SU-DHL-6 (cell line): ENCODE results near the gene NXN.

Source experiments
- H2AFZ ChIP-seq: fragments of 200-600 bp; sonication (generic); 2 replicates; pipeline ENCODE4 v1.6.1; 2014; ENCODE audit warnings: low read depth, mild to moderate bottlenecking, moderate library complexity, mixed read lengths, antibody characterized with exemption, low read length; ENCODE audit not compliant: severe bottlenecking
- H3F3A ChIP-seq: fragments of 200-600 bp; shearing (Covaris generic); 2 replicates; pipeline ENCODE4 v1.6.0; 2016; ENCODE audit warnings: antibody characterized with exemption, mild to moderate bottlenecking; ENCODE audit not compliant: insufficient read depth
- H3K27ac ChIP-seq: fragments of 200-600 bp; sonication (generic); 2 replicates; pipeline ENCODE4 v1.5.1; 2016; ENCODE audit warnings: low read depth, mild to moderate bottlenecking, low read length, moderate library complexity, mixed read lengths
- H3K27me3 ChIP-seq: fragments of 200-600 bp; sonication (generic), shearing (Covaris generic); 2 replicates; pipeline ENCODE4 v1.6.0; 2014; ENCODE audit warnings: mild to moderate bottlenecking, low read length
- H3K36me3 ChIP-seq: fragments of 200-600 bp; sonication (generic); 2 replicates; pipeline ENCODE4 v1.6.1; 2014; ENCODE audit warnings: mild to moderate bottlenecking, low read length, mixed read lengths
- H3K4me2 ChIP-seq: fragments of 300-600, 200-600 bp; shearing (Covaris generic), sonication (generic); 2 replicates; pipeline ENCODE4 v1.6.0; 2014; ENCODE audit warnings: low read length, low read depth, mild to moderate bottlenecking; ENCODE audit not compliant: poor library complexity, severe bottlenecking
- H3K4me3 ChIP-seq: fragments of 200-600 bp; sonication (generic); 2 replicates; pipeline ENCODE4 v1.5.1; 2014; ENCODE audit warnings: antibody characterized with exemption, low read length, mild to moderate bottlenecking, mixed read lengths; ENCODE audit not compliant: insufficient read depth, poor library complexity, severe bottlenecking
- H3K79me2 ChIP-seq: fragments of 200-600 bp; sonication (generic); 2 replicates; pipeline ENCODE4 v1.6.1; 2014; ENCODE audit warnings: mild to moderate bottlenecking, low read length, moderate library complexity; ENCODE audit not compliant: insufficient read depth
- H3K9ac ChIP-seq: fragments of 200-600 bp; sonication (generic); 2 replicates; pipeline ENCODE4 v1.7.0; 2014; ENCODE audit warnings: mild to moderate bottlenecking, low read length
- H3K9me2 ChIP-seq: fragments of 200-600 bp; sonication (generic); replicated peaks from 2 replicates; pipeline ENCODE4 v1.6.1; 2014; ENCODE audit warnings: low read length; ENCODE audit not compliant: insufficient read depth
- H3K9me3 ChIP-seq: fragments of 200-600 bp; sonication (generic); 2 replicates; pipeline ENCODE4 v1.6.1; 2014; ENCODE audit warnings: low read length, mixed read lengths; ENCODE audit not compliant: insufficient read depth
- H4K20me1 ChIP-seq: fragments of 200-600 bp; sonication (generic); 2 replicates; pipeline ENCODE4 v1.6.1; 2014; ENCODE audit warnings: low read depth, mild to moderate bottlenecking, antibody characterized with exemption, low read length, moderate library complexity, mixed read lengths
- EZH2phosphoT487 ChIP-seq: fragments of 200-600 bp; sonication (generic), shearing (Covaris generic); conservative IDR thresholded peaks from 2 replicates; pipeline ENCODE4 v1.6.1; 2018; ENCODE audit warnings: mild to moderate bottlenecking, antibody characterized with exemption, low read length, moderate library complexity, mixed read lengths
- TF ChIP-seq, protein P1 (sequence below): fragments of 200-600 bp; sonication (generic); IDR thresholded peaks from one replicate; pipeline ENCODE4 v1.5.1; 2017; ENCODE audit warnings: antibody characterized with exemption, mild to moderate bottlenecking, low read length, moderate library complexity; ENCODE audit not compliant: insufficient read depth, poor library complexity, severe bottlenecking

The NXN gene

GRCh38 chr17:825216-825615 lies 154.4 kb downstream of the NXN start:
- H3K27ac ChIP-seq = no peak overlapping the region
- H3K4me3 ChIP-seq = no peak overlapping the region
- no peak overlapping the region for H3K9ac ChIP-seq
- H3K36me3 ChIP-seq = no peaks in the 10 kb centered on the region
- no peaks in the 10 kb centered on the region for H3K9me2 ChIP-seq
- TF ChIP-seq, protein P1, sequence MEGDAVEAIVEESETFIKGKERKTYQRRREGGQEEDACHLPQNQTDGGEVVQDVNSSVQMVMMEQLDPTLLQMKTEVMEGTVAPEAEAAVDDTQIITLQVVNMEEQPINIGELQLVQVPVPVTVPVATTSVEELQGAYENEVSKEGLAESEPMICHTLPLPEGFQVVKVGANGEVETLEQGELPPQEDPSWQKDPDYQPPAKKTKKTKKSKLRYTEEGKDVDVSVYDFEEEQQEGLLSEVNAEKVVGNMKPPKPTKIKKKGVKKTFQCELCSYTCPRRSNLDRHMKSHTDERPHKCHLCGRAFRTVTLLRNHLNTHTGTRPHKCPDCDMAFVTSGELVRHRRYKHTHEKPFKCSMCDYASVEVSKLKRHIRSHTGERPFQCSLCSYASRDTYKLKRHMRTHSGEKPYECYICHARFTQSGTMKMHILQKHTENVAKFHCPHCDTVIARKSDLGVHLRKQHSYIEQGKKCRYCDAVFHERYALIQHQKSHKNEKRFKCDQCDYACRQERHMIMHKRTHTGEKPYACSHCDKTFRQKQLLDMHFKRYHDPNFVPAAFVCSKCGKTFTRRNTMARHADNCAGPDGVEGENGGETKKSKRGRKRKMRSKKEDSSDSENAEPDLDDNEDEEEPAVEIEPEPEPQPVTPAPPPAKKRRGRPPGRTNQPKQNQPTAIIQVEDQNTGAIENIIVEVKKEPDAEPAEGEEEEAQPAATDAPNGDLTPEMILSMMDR = no peak
- TF ChIP-seq EZH2phosphoT487 = no peak
- no peaks in the 10 kb centered on the region for H3K79me2 ChIP-seq
- H4K20me1 ChIP-seq = no peaks in the 10 kb centered on the region
- H2AFZ ChIP-seq = no peak overlapping the region
- no peaks in the 10 kb centered on the region; the same call in 1 of the 2 replicates for H3K27me3 ChIP-seq
- no peaks in the 10 kb centered on the region for H3F3A ChIP-seq
- H3K9me3 ChIP-seq = no peaks in the 10 kb centered on the region
- H3K4me2 ChIP-seq = no peak overlapping the region

DNA sequence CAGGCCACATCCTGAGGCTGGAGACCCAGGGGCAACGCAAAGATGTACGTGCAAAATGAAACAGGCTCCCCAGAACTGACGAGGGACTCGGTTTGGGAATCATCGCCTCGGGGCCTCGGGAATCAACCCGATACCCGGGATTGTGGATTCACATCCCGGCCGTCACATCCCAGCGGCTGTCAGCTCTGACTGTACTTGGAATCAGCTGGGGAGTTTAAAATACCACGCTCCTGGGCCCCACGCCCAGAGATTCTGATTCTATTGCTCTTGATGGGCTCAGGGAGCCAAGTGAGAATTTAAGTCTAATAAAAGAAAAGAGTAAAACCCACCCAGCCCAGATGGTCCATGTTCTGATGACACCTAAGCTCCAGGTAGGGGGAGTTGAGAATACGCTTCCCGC lies 155.2 kb downstream of the NXN start:
- H3K9me2 ChIP-seq = no peaks in the 10 kb centered on the region
- no peak overlapping the region for H3K4me2 ChIP-seq
- H3F3A ChIP-seq = no peaks in the 10 kb centered on the region
- H3K36me3 ChIP-seq = no peaks in the 10 kb centered on the region
- TF ChIP-seq, protein P1 = no peak
- no peak for TF ChIP-seq EZH2phosphoT487
- no peak overlapping the region for H3K4me3 ChIP-seq
- no peak overlapping the region for H2AFZ ChIP-seq
- H4K20me1 ChIP-seq = no peaks in the 10 kb centered on the region
- H3K9me3 ChIP-seq = no peaks in the 10 kb centered on the region
- H3K27me3 ChIP-seq = no peaks in the 10 kb centered on the region; the same call in 1 of the 2 replicates
- H3K27ac ChIP-seq = no peak overlapping the region
- H3K9ac ChIP-seq = no peak overlapping the region
- H3K79me2 ChIP-seq = no peaks in the 10 kb centered on the region

DNA sequence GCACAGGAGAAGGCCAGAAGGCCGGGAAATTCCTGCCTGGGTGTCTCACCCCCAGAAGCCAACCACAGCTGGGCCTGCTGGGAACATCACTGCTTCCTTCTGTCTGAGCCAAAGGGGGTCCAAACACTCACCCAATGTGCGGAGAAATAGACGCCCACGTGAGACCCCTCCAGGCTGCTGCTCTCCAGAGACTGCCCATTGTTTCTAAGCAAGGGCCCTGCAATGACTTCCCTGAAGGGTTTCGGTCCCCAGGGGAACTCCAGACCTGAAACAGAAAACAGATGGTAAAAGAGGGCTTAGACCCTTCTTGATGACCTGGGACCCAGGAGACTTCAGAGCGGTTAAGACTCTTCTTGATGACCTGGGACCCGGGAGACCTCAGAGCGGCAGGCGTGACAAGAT lies 156.1 kb downstream of the NXN start:
- no peak for TF ChIP-seq EZH2phosphoT487
- TF ChIP-seq, protein P1 = no peak
- Histone ChIP-seq H4K20me1 (no peaks in the 10 kb centered on the region), H3K4me3 (no peak overlapping the region), H3K79me2 (no peaks in the 10 kb centered on the region), H3K9me3 (no peaks in the 10 kb centered on the region), H3K36me3 (no peaks in the 10 kb centered on the region), H3K27ac (no peak overlapping the region), H3K27me3 (no peaks in the 10 kb centered on the region; the same call in 1 of the 2 replicates), H3K9ac (no peak overlapping the region), H3K9me2 (no peaks in the 10 kb centered on the region), H3K4me2 (no peak overlapping the region), H2AFZ (no peak overlapping the region), H3F3A (no peaks in the 10 kb centered on the region)
